Suppressor macrophage treated with lipopolysaccharide for 1 hour (primary cell): ENCODE data around the gene SLC17A6.

Source experiments
- DNase-seq, 3 donors: peaks; one replicate each; pipeline ENCODE4 v3.0.0-alpha.2; 2020 to 2022

SLC17A6 gene

GRCh38 chr11:22390283-22390655, 52.1 kb downstream of the SLC17A6 start:
- DNase-seq: no peak

DNA sequence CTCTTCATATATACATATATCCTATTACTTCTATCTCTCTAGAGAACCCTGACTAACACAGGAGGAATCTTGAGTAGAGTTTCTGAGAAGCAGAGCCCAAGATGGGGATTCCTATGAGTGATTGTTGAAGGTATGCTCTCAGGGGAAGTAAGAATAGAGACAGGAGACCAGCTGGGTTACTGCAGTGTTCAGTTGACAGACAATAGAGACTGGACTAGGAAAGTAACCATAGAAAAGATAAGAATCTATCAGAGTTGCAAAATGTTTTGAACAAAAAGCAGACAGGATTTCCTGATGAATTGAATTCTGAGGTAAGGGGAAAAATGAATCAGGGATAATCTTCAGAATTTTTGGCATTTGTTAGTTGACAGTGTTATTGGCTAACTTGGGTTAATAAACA, 54.4 kb downstream of the SLC17A6 start:
- no peak for DNase-seq

- DNase-seq: no peak
Measured at GRCh38 chr11:22405377-22405776, 67.2 kb downstream of the SLC17A6 start.

GRCh38 chr11:22407267-22407666, 69.1 kb downstream of the SLC17A6 start:
- no peak for DNase-seq

DNA sequence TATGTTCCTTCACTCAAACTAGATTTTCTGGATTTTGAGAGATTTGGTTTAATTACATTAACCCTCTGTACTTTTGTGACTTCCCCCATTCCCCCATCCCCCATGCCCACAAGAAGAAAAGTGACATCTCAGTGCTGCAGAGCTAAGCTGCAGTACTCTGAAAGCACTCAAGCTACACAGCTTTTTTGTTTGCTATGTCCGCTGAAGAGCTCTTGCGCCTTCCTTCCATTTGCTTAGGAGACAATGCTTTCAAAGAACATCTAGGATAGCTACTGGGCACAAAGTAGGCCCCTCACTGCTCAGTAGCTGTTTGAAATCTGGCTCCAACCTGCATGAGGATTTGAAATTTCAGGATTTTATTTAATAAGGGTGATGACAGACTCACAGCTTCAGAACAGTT, 69.7 kb downstream of the SLC17A6 start:
- no peak for DNase-seq

- no peak for DNase-seq
Measured at GRCh38 chr11:22415476-22415875, 77.3 kb downstream of the SLC17A6 start.

DNA sequence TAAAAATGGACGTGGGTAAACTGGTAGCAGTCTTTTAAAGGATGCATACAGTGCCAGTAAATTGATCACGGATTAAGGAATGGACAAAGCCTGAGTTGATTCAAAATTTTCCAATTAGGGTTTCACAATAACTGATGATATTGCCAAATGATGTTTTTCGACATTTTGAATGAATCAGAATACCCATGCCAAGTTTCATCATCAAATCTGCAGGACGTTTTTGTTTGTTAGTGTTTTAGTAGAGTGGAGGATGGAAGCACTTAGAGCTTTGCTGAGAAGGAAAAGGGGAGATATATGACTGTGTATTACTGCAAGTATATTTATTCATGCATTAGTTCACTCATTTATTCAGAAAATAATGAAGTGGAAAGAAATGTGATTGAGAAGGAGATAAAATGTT, 78.3 kb downstream of the SLC17A6 start:
- DNase-seq: no peak

DNA sequence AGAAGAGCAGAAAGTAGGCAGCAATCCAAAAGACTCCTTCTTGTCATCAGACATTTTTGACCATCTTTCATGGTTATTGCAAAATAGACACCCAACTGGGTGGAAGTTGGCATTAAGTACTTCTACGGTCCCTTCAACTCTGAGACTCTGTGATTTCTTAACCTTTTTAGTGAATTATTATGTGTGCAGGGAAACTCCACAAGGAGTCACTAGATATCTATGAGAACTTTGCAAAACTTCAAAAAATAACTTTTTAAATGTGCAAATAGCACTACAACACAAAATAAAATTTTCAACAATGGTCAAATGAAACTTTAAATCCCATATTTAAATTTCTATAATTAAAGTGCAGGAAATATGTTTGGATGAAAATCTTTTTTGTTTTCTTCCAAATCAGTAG, 88.7 kb downstream of the SLC17A6 start:
- no peak for DNase-seq
